Uterus (tissue), 4 donors: ENCODE measurements around the gene CYB5B. TPM values are rescaled to one million over a fixed set of nuclear protein-coding genes. Genes with fewer than 3 reads are reported as not detected.

Experiments
- DNase-seq, 2 donors: peaks; one replicate each; pipeline ENCODE4 v3.0.0-alpha.2; 2019 to 2020
- H3K27ac ChIP-seq, 2 donors: fragments of 200-600 bp; sonication (generic); 1 replicate in 1 of 2; 2 replicates in 1 of 2; pipeline ENCODE4 v1.5.1; 2016 to 2018
- H3K27me3 ChIP-seq, 2 donors: fragments of 200-600 bp; sonication (generic); one replicate each; pipeline ENCODE4 v1.5.1; 2018 to 2019; ENCODE audit warnings: control low read depth in 1 of 2
- H3K36me3 ChIP-seq, 2 donors: fragments of 200-600 bp; sonication (generic); one replicate each; pipeline ENCODE4 v1.5.1; 2019; ENCODE audit warnings: control low read depth in 1 of 2
- H3K4me1 ChIP-seq, 2 donors: fragments of 200-600 bp; sonication (generic); one replicate each; pipeline ENCODE4 v1.5.1; 2018 to 2019; ENCODE audit warnings: control low read depth in 1 of 2
- H3K4me3 ChIP-seq, 2 donors: fragments of 200-600 bp; sonication (generic); 1 replicate in 1 of 2; 2 replicates in 1 of 2; pipeline ENCODE4 v1.5.1; 2018 to 2019; ENCODE audit warnings: mild to moderate bottlenecking in 1 of 2
- H3K9me3 ChIP-seq, 2 donors: fragments of 200-600 bp; sonication (generic); one replicate each; pipeline ENCODE4 v1.5.1; 2019; ENCODE audit warnings: control low read depth in 1 of 2
- CTCF ChIP-seq, 4 experiments: fragments of 200-600 bp in 2 of 4; fragments of 450-650 bp in 2 of 4; sonication (generic) in 2 of 4; IDR thresholded peaks; one replicate each; pipeline ENCODE4 v1.5.1; 2016 to 2019; ENCODE audit warnings: antibody characterized with exemption in 4 of 4, mild to moderate bottlenecking in 2 of 4, moderate library complexity in 1 of 4
- POLR2A ChIP-seq, 2 donors: fragments of 450-650 bp; IDR thresholded peaks; one replicate each; pipeline ENCODE4 v1.6.1; 2016; ENCODE audit warnings: antibody characterized with exemption in 2 of 2, mild to moderate bottlenecking in 1 of 2, moderate library complexity in 1 of 2
- intact Hi-C: fragments of 100-400 bp; cut with DNase I; formaldehyde crosslinking; loops from one replicate; pipeline ENCODE4 v1.15.1; 2023; ENCODE audit warnings: low total_unique reads
- total RNA-seq, 4 donors: library from RNA; depleted of rRNA in 3 of 4; stranded (reverse); fragments of >200 nt in 3 of 4; gene quantifications; one replicate each; pipeline versions ENCODE4 v1.1.0 to v1.2.4, GENCODE V29; 2014 to 2023
- donor health status: DM: yes; HTN: yes; CAD: no.

CYB5B gene
- total RNA-seq, 4 donors from 2014 or later: 24.1 to 70.3 (median 57.6) TPM

DNA sequence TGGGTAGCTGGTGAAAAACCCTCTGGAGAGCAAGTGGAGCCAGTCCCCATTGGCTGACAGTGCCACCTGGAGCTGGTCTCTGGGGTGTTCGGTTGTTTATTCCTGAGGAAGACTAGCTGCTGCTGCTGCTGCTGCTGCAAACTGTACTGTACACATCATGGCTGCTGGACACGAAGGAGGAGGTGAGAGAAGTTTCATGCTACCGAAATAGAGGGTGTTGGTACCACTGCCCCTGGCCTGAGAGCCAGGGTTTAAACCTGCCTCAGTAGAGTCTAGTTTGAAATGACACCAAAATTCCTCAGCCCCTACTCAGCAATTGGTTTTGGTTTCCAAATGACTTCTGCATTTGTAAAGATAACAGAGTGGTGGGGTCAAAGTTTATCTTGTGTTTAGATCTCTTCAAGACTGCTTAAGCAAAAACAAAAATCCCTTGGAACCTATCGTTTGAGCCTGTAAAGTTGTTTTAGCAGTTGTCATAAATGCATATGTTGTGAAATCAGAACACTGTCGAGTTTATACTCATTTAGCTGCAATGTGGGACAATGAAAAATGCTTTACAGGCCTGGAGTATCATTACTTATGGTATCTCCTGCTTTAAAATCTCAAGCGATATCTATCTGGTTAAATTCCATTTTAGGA is 40.8 kb downstream of the CYB5B start:
- H3K27ac ChIP-seq: no peak overlapping the region
- H3K36me3 ChIP-seq: no peaks in the 10 kb centered on the region
- H3K9me3 ChIP-seq: no peaks in the 10 kb centered on the region
- intact Hi-C loops: no loop called here
- no peak for DNase-seq
- H3K4me3 ChIP-seq: no peak overlapping the region
- no peak for TF ChIP-seq CTCF (IDR thresholded peaks at IDR 0.05)
- TF ChIP-seq POLR2A (IDR thresholded peaks at IDR 0.05): no peak
- no peaks in the 10 kb centered on the region for H3K4me1 ChIP-seq
- H3K27me3 ChIP-seq: no peaks in the 10 kb centered on the region

GRCh38 chr16:69465881-69466280 is 41.5 kb downstream of the CYB5B start:
- TF ChIP-seq CTCF (IDR thresholded peaks at IDR 0.05): no peak
- TF ChIP-seq POLR2A (IDR thresholded peaks at IDR 0.05): no peak
- no peaks in the 10 kb centered on the region for H3K4me1 ChIP-seq
- intact Hi-C loops: no loop called here
- no peak for DNase-seq
- H3K4me3 ChIP-seq: no peak overlapping the region
- H3K36me3 ChIP-seq: no peaks in the 10 kb centered on the region
- no peaks in the 10 kb centered on the region for H3K27me3 ChIP-seq
- no peak overlapping the region for H3K27ac ChIP-seq
- H3K9me3 ChIP-seq: no peaks in the 10 kb centered on the region

DNA sequence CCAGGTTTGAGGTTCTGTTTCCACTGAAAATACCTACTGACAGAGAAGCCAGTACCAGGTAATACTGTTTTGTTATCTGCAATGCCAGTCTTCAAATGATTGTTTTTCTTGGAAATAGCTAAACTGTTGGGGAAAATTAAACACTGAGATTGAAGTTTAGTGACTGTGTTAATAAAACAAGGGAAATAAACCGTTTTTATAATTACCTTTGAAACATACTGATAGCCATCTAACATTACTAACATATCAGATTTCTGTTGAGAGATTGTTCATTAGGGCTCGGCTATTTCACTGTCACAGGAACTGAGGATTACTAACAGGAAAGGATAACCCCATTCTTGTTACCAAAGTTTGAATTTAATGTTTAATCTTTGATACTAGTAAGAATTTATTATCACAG is 42.1 kb downstream of the CYB5B start:
- Histone ChIP-seq H3K4me3 (no peak overlapping the region), H3K9me3 (no peaks in the 10 kb centered on the region), H3K27me3 (no peaks in the 10 kb centered on the region), H3K36me3 (no peaks in the 10 kb centered on the region), H3K4me1 (no peaks in the 10 kb centered on the region), H3K27ac (no peak overlapping the region)
- no peak for TF ChIP-seq CTCF (IDR thresholded peaks at IDR 0.05)
- TF ChIP-seq POLR2A (IDR thresholded peaks at IDR 0.05): no peak
- no peak for DNase-seq
- intact Hi-C loops: no loop called here

- TF ChIP-seq CTCF (IDR thresholded peaks at IDR 0.05) (no peak), POLR2A (IDR thresholded peaks at IDR 0.05) (no peak)
- no peak for DNase-seq
- no peak overlapping the region for H3K27ac ChIP-seq
- no peaks in the 10 kb centered on the region for H3K4me1 ChIP-seq
- intact Hi-C loops: no loop called here
- no peaks in the 10 kb centered on the region for H3K27me3 ChIP-seq
- H3K4me3 ChIP-seq: no peak overlapping the region
- H3K9me3 ChIP-seq: no peaks in the 10 kb centered on the region
- H3K36me3 ChIP-seq: no peaks in the 10 kb centered on the region
Measured at GRCh38 chr16:69467080-69467479, 42.7 kb downstream of the CYB5B start.

DNA sequence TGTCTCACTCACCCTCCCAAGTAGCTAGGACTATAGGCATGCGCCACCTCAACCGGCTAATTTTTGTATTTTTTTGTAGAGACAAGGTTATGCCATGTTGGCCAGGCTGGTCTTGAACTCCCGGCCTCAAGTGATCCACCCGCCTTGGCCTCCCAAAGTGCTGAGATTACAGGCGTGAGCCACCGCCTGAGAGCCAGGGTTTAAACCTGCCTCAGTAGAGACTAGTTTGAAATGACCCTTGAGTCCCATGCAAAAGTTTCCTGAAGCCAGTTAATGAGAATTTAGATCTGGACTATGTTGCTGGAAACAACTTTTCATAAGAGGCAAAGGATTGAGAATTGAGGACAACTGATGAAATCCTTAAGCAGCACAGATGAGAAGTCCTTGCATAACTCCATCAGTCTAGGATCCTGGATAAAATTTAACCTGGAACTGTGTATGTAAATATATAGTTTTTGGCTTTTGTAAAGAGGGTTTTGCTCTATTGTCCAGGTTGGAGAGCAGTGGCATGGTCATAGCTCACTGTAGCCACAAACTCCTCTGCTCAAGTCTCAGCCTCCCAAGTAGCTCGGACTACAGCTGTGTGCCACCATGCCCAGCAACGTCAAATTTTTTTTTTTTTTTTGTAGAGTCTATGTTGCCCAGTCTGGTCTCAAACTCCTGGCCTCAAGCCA is 43.2 kb downstream of the CYB5B start:
- DNase-seq: no peak
- no peaks in the 10 kb centered on the region for H3K27me3 ChIP-seq
- no peak overlapping the region for H3K4me3 ChIP-seq
- intact Hi-C loops: no loop called here
- no peaks in the 10 kb centered on the region for H3K9me3 ChIP-seq
- H3K27ac ChIP-seq: no peak overlapping the region
- H3K4me1 ChIP-seq: no peaks in the 10 kb centered on the region
- TF ChIP-seq CTCF (IDR thresholded peaks at IDR 0.05) (no peak), POLR2A (IDR thresholded peaks at IDR 0.05) (no peak)
- no peaks in the 10 kb centered on the region for H3K36me3 ChIP-seq
